Measurements from ENCODE around the gene COG5.

Gene COG5

GRCh38 chr7:107593025-107593410 is 29.3 kb upstream of the COG5 start:
- no peak for TF ChIP-seq CTCF (IDR thresholded peaks at IDR 0.05; ENCODE audit: control insufficient read depth, extremely low read depth, insufficient read depth)
- DNase-seq (ENCODE audit: low read depth) = no peak
- no peak overlapping the region for H3K4me3 ChIP-seq (ENCODE audit: low read depth, low read length)

DNA sequence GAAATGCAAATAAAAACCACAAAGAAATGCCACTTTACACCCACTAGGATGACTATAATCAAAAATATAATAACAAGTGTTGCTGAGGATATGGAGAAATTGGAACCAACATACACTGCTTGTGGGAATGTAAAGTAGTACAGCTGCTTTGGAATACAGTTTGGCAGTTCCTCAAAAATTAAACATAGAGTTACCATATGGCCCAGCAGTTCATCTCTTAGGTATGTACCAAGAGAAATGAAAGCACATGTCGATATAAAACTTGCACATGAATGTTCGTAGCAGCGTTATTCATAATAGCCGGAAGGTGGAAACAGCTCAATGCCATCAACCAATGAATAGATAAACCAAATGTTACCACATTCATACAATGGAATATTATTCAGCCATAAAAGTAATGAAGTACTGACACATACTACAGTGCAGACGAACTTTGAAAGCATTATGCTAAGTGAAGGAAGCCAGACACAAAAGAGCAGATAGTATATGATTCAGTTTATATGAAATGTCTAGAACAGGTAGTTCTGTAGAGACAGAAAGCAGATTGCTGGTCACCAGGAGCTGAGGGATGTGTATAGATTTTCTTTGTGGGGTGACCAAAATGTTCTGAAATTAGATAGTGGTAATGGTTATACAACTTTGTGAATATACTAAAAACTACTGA is 28.8 kb upstream of the COG5 start:
- no peak overlapping the region for H3K4me3 ChIP-seq (ENCODE audit: low read depth, low read length)
- TF ChIP-seq CTCF (IDR thresholded peaks at IDR 0.05; ENCODE audit: control insufficient read depth, extremely low read depth, insufficient read depth) = no peak
- DNase-seq (ENCODE audit: low read depth) = no peak

GRCh38 chr7:107591421-107591820 is 27.7 kb upstream of the COG5 start:
- TF ChIP-seq CTCF (IDR thresholded peaks at IDR 0.05; ENCODE audit: control insufficient read depth, extremely low read depth, insufficient read depth) = no peak
- no peak for DNase-seq (ENCODE audit: low read depth)
- H3K4me3 ChIP-seq (ENCODE audit: low read depth, low read length) = no peak overlapping the region

GRCh38 chr7:107588529-107589130 is 24.9 kb upstream of the COG5 start:
- TF ChIP-seq CTCF (IDR thresholded peaks at IDR 0.05; ENCODE audit: control insufficient read depth, extremely low read depth, insufficient read depth) = no peak
- DNase-seq (ENCODE audit: low read depth) = no peak
- no peak overlapping the region for H3K4me3 ChIP-seq (ENCODE audit: low read depth, low read length)

DNA sequence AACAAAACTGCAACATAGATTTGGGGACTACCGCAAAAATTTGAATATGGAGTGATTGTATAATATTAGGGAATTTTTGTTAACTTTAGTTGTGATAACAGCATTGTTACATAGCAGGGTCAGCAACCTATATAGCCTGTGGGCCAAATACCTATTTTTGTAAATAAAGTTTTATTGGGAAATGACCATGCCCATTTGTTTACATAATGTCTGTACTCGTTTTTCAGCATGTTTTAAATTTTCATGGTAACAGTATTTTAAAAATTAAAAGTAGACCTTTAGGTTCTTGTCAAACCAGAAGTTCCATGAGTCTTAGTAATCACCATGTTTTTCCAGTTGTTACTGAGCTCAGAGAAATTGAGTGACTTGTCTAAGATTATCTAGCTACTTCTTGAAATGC is 21.0 kb upstream of the COG5 start:
- no peak for DNase-seq (ENCODE audit: low read depth)
- H3K4me3 ChIP-seq (ENCODE audit: low read depth, low read length) = no peak overlapping the region
- no peak for TF ChIP-seq CTCF (IDR thresholded peaks at IDR 0.05; ENCODE audit: control insufficient read depth, extremely low read depth, insufficient read depth)

DNA sequence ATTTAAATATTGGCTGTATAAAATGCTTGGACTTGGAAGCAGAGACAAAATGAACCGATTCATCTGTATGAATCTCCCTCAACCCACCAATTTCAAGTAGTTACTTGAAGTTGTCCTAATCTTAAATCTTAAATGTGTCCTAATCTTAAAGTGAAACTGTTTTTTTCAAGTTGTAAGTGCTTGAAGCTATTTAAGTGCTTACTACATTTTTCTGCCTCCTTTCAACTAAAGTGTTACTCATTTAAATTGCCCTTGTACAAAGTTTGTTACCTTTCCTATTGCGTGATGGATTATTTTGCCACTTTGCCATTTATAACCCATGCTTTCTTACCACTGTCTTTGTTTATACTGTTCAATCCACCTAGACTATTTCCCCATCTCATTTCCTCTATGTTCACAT is 19.2 kb upstream of the COG5 start:
- H3K4me3 ChIP-seq (ENCODE audit: low read depth, low read length) = no peak overlapping the region
- TF ChIP-seq CTCF (IDR thresholded peaks at IDR 0.05; ENCODE audit: control insufficient read depth, extremely low read depth, insufficient read depth) = no peak
- DNase-seq (ENCODE audit: low read depth) = no peak
